Keratinocyte (primary cell): ENCODE data around the gene DGKH. TPM values are rescaled to one million over a fixed set of nuclear protein-coding genes. Genes with fewer than 3 reads are reported as not detected.
A peak's percentile ranks its signal among the peaks of the same experiment; 100 is the strongest.

Source experiments
- DNase-seq: peaks from one replicate; pipeline ENCODE4 v3.0.0-alpha.2; 2011; ENCODE audit warnings: low read depth, missing footprints, low spot score
- FAIRE-seq: peaks from 2 replicates; lab custom pipeline; 2011; peaks lifted over from hg19 to GRCh38; lab: Jason Lieb, UNC
- H2AFZ ChIP-seq: 2 replicates; pipeline ENCODE4 v1.6.0; 2012; ENCODE audit warnings: low read length, control low read depth, inconsistent platforms; ENCODE audit not compliant: control insufficient read depth
- H3K27ac ChIP-seq: 2 replicates; pipeline ENCODE4 v1.5.1; 2011; ENCODE audit warnings: low read length; ENCODE audit not compliant: control insufficient read depth, insufficient read depth
- H3K27me3 ChIP-seq: 3 replicates; pipeline ENCODE4 v1.6.0; 2011; ENCODE audit warnings: low read length; ENCODE audit not compliant: control insufficient read depth, insufficient read depth; ENCODE audit errors: extremely low read depth
- H3K36me3 ChIP-seq, 2 experiments: 2 replicates in 1 of 2; 3 replicates in 1 of 2; pipeline ENCODE4 v1.5.1; 2011; ENCODE audit warnings: low read length in 2 of 2, mild to moderate bottlenecking in 1 of 2; ENCODE audit not compliant: control insufficient read depth in 2 of 2, insufficient read depth in 2 of 2; ENCODE audit errors: extremely low read depth in 1 of 2
- H3K4me1 ChIP-seq: 3 replicates; pipeline ENCODE4 v1.5.1; 2011; ENCODE audit warnings: low read length; ENCODE audit not compliant: control insufficient read depth, insufficient read depth; ENCODE audit errors: extremely low read depth
- H3K4me2 ChIP-seq: 3 replicates; pipeline ENCODE4 v1.6.0; 2011; ENCODE audit warnings: low read depth, low read length; ENCODE audit not compliant: control insufficient read depth, insufficient read depth; ENCODE audit errors: extremely low read depth
- H3K4me3 ChIP-seq, 3 experiments: fragments of 200-600 bp in 1 of 3; sonication (generic) in 1 of 3; 2 replicates in 2 of 3; 3 replicates in 1 of 3; pipeline ENCODE4 v1.5.1; 2011 to 2016; ENCODE audit warnings: low read length in 3 of 3, mild to moderate bottlenecking in 3 of 3, control low read depth in 2 of 3, inconsistent platforms in 1 of 3, low read depth in 1 of 3, mixed read lengths in 1 of 3, mixed run types in 1 of 3, moderate library complexity in 1 of 3; ENCODE audit not compliant: control insufficient read depth in 2 of 3, insufficient read depth in 2 of 3; ENCODE audit errors: extremely low read depth in 1 of 3
- H3K79me2 ChIP-seq: 2 replicates; pipeline ENCODE4 v1.6.0; 2012; ENCODE audit warnings: low read length; ENCODE audit not compliant: control insufficient read depth, insufficient read depth
- H3K9ac ChIP-seq: 3 replicates; pipeline ENCODE4 v1.6.0; 2011; ENCODE audit warnings: low read length; ENCODE audit not compliant: control insufficient read depth, insufficient read depth; ENCODE audit errors: extremely low read depth
- H3K9me1 ChIP-seq: 3 replicates; pipeline ENCODE4 v1.6.0; 2011; ENCODE audit warnings: low read length; ENCODE audit not compliant: control insufficient read depth, insufficient read depth; ENCODE audit errors: extremely low read depth
- H3K9me3 ChIP-seq: 2 replicates; pipeline ENCODE4 v1.5.1; 2012; ENCODE audit warnings: low read depth, low read length; ENCODE audit not compliant: control insufficient read depth
- H4K20me1 ChIP-seq: 3 replicates; pipeline ENCODE4 v1.6.0; 2011; ENCODE audit warnings: low read length; ENCODE audit not compliant: control insufficient read depth, insufficient read depth; ENCODE audit errors: extremely low read depth
- CTCF ChIP-seq, 3 experiments: IDR thresholded peaks in 1 of 3; conservative IDR thresholded peaks in 1 of 3; optimal IDR thresholded peaks in 1 of 3; 2 replicates in 2 of 3; 3 replicates in 1 of 3; pipeline versions ENCODE3 to v1.5.1; 2011; ENCODE audit warnings: low read length in 3 of 3, mild to moderate bottlenecking in 3 of 3, moderate library complexity in 2 of 3, control low read depth in 1 of 3, inconsistent platforms in 1 of 3; ENCODE audit not compliant: insufficient read depth in 2 of 3; ENCODE audit errors: extremely low read depth in 1 of 3
- EZH2 ChIP-seq: IDR thresholded peaks from one replicate; pipeline ENCODE4 v1.6.1; 2012; ENCODE audit warnings: inconsistent platforms, mild to moderate bottlenecking, low read length, moderate library complexity
- dilution Hi-C: fragments of 300-500 bp; cut with MboI; formaldehyde crosslinking; loops from one replicate; pipeline ENCODE4 v1.7.0; 2020; ENCODE audit warnings: low sequenced_read_pairs; ENCODE audit not compliant: extremely low pct_ligation_motif_present
- polyA plus RNA-seq, 5 experiments: library from polyadenylated mRNA; depleted of rRNA in 3 of 5; stranded (reverse) in 3 of 5; stranded (forward) in 1 of 5; unstranded in 1 of 5; fragments of >200 nt; gene quantifications; 1 replicate in 1 of 5; 2 replicates in 3 of 5; 3 replicates in 1 of 5; pipeline versions ENCODE4 v1.2.1 to v1.2.3, GENCODE V29; 2011 to 2012; ENCODE audit warnings: missing spikeins in 2 of 5, low read depth in 1 of 5, low replicate concordance in 1 of 5

Gene DGKH
- polyA plus RNA-seq, 1 donor (not counting 4 experiments of a cell fraction or from before 2014, with no cell fraction given): 12.8 TPM

GRCh38 chr13:42114912-42115311, 66.5 kb downstream of the DGKH start:
- H3K79me2 ChIP-seq: peaks cover 59% of the 10 kb centered on the region
- peaks cover 3 to 6% of the 10 kb centered on the region in 2 experiments for H3K36me3 ChIP-seq
- dilution Hi-C loops: no loop called here
- H2AFZ ChIP-seq: no peak overlapping the region
- no peaks in the 10 kb centered on the region for H3K9me1 ChIP-seq
- peaks cover 21% of the 10 kb centered on the region for H3K4me1 ChIP-seq
- H3K4me3 ChIP-seq: no peak overlapping the region
- H3K27ac ChIP-seq: peak overlapping the region; percentile 47
- H3K9ac ChIP-seq: no peak overlapping the region
- H3K4me2 ChIP-seq: peak overlapping the region; percentile 45
- TF ChIP-seq EZH2 (no peak), CTCF (optimal IDR thresholded peaks at IDR 0.05 in 1 of 3, IDR thresholded peaks at IDR 0.05 in 1 of 3, conservative IDR thresholded peaks at IDR 0.05 in 1 of 3; ENCODE audit: extremely low read depth in 1 of 3, insufficient read depth in 2 of 3, low read length in 3 of 3) (no peak)
- FAIRE-seq: peak; percentile 39
- no peak for DNase-seq
- H3K9me3 ChIP-seq: no peaks in the 10 kb centered on the region
- H3K27me3 ChIP-seq: no peaks in the 10 kb centered on the region
- H4K20me1 ChIP-seq: peaks cover 7% of the 10 kb centered on the region

- H3K27me3 ChIP-seq: no peaks in the 10 kb centered on the region
- dilution Hi-C loops: no loop called here
- peak; percentile 36 for DNase-seq
- no peak overlapping the region for H3K4me3 ChIP-seq
- H2AFZ ChIP-seq: no peak overlapping the region
- peaks cover 3% of the 10 kb centered on the region for H4K20me1 ChIP-seq
- H3K9ac ChIP-seq: no peak overlapping the region
- H3K4me1 ChIP-seq: peaks cover 21% of the 10 kb centered on the region
- peaks cover 57% of the 10 kb centered on the region for H3K79me2 ChIP-seq
- peaks cover 3 to 6% of the 10 kb centered on the region in 2 experiments for H3K36me3 ChIP-seq
- no peaks in the 10 kb centered on the region for H3K9me1 ChIP-seq
- no peaks in the 10 kb centered on the region for H3K9me3 ChIP-seq
- H3K27ac ChIP-seq: peak overlapping the region; percentile 47
- peak overlapping the region; percentile 37 for H3K4me2 ChIP-seq
- FAIRE-seq: peak; percentile 71
- TF ChIP-seq CTCF (optimal IDR thresholded peaks at IDR 0.05 in 1 of 3, IDR thresholded peaks at IDR 0.05 in 1 of 3, conservative IDR thresholded peaks at IDR 0.05 in 1 of 3; ENCODE audit: extremely low read depth in 1 of 3, insufficient read depth in 2 of 3, low read length in 3 of 3) (no peak), EZH2 (no peak)
Observed at GRCh38 chr13:42116225-42116624, 67.8 kb downstream of the DGKH start.
